Measurements from ENCODE around the gene CD300A.

GRCh38 chr17:74461611-74462010, 4.8 kb upstream of the CD300A start:
- no peak for TF ChIP-seq CTCF (IDR thresholded peaks at IDR 0.05; ENCODE audit: low read depth, low read length, poor library complexity, severe bottlenecking)
- no peak for TF ChIP-seq EZH2phosphoT487 (IDR thresholded peaks at IDR 0.05; ENCODE audit: borderline replicate concordance, low read length)

Measured in DOHH2 (cell line).